SK-N-SH (cell line): ENCODE results near the gene ZMYM2. TPM values are rescaled to one million over a fixed set of nuclear protein-coding genes. Genes with fewer than 3 reads are reported as not detected.

ENCODE experiments used
- CTCF ChIA-PET: fragments of 300-600, 350-600 bp; formaldehyde crosslinking; extraction: SDS; loops from one replicate; lab custom pipeline; 2021; lab: Yijun Ruan, JAX
- POLR2A ChIA-PET: fragments of 350-600 bp; sonication (Branson Sonifier 250); formaldehyde crosslinking; extraction: SDS; loops from one replicate; lab custom pipeline; 2020; ENCODE audit warnings: antibody characterized with exemption, inconsistent platforms; lab: Yijun Ruan, JAX
- DNase-seq: peaks from one replicate; pipeline ENCODE4 v3.0.0; 2012
- H2AFZ ChIP-seq: fragments of 200-600 bp; sonication (generic); 2 replicates; pipeline ENCODE4 v1.8.1; 2016; ENCODE audit warnings: antibody characterized with exemption, mild to moderate bottlenecking, low read depth
- H3F3A ChIP-seq: fragments of 200-600 bp; sonication (generic); replicated peaks from 2 replicates; pipeline ENCODE3; 2016; ENCODE audit warnings: antibody characterized with exemption, mild to moderate bottlenecking; ENCODE audit not compliant: insufficient read depth
- H3K27ac ChIP-seq, 2 experiments: fragments of 200-500 bp in 1 of 2; fragments of 200-600 bp in 1 of 2; sonication (Bioruptor generic) in 1 of 2; sonication (generic), shearing (Covaris generic) in 1 of 2; 2 replicates each; pipeline versions ENCODE4 v1.5.1 to v1.6.1; 2014 to 2016; ENCODE audit warnings: low read depth in 2 of 2, inconsistent platforms in 1 of 2, low read length in 1 of 2, mild to moderate bottlenecking in 1 of 2, mixed read lengths in 1 of 2
- H3K27me3 ChIP-seq: fragments of 200-600 bp; sonication (generic), shearing (Covaris generic); 2 replicates; pipeline ENCODE4 v1.6.1; 2016; ENCODE audit warnings: mixed run types; ENCODE audit not compliant: insufficient read depth
- H3K36me3 ChIP-seq, 2 experiments: fragments of 200-500 bp in 1 of 2; fragments of 200-600 bp in 1 of 2; sonication (Bioruptor generic) in 1 of 2; sonication (generic) in 1 of 2; replicated peaks in 1 of 2; 2 replicates each; pipeline versions ENCODE3 to v1.5.1; 2014 to 2016; ENCODE audit warnings: low read length in 1 of 2, mild to moderate bottlenecking in 1 of 2; ENCODE audit not compliant: insufficient read depth in 2 of 2, control insufficient read depth in 1 of 2
- H3K4me1 ChIP-seq, 2 experiments: fragments of 200-500 bp in 1 of 2; fragments of 200-600 bp in 1 of 2; sonication (Bioruptor generic) in 1 of 2; sonication (generic), shearing (Covaris generic) in 1 of 2; 2 replicates each; pipeline versions ENCODE4 v1.5.1 to v1.6.1; 2014 to 2016; ENCODE audit warnings: low read depth in 1 of 2, low read length in 1 of 2, mixed run types in 1 of 2; ENCODE audit not compliant: insufficient read depth in 2 of 2, control insufficient read depth in 1 of 2
- H3K4me2 ChIP-seq: fragments of 200-600 bp; sonication (generic), shearing (Covaris generic); 2 replicates; pipeline ENCODE4 v1.6.1; 2017; ENCODE audit warnings: mixed run types
- H3K4me3 ChIP-seq, 2 experiments: fragments of 200-500 bp in 1 of 2; fragments of 200-600 bp in 1 of 2; sonication (Bioruptor generic) in 1 of 2; sonication (generic), shearing (Covaris generic) in 1 of 2; 2 replicates each; pipeline versions ENCODE4 v1.5.1 to v1.8.1; 2014 to 2016; ENCODE audit warnings: low read depth in 2 of 2, inconsistent platforms in 1 of 2, low read length in 1 of 2, mild to moderate bottlenecking in 1 of 2, mixed read lengths in 1 of 2, moderate library complexity in 1 of 2
- H3K79me2 ChIP-seq: fragments of 200-600 bp; sonication (generic); 2 replicates; pipeline ENCODE4 v1.8.1; 2017; ENCODE audit warnings: mild to moderate bottlenecking; ENCODE audit not compliant: insufficient read depth
- H3K9ac ChIP-seq: fragments of 200-600 bp; sonication (generic); 2 replicates; pipeline ENCODE4 v1.6.1; 2017; ENCODE audit warnings: mixed run types
- H3K9me2 ChIP-seq: fragments of 200-600 bp; sonication (generic); 2 replicates; pipeline ENCODE4 v1.6.1; 2017; ENCODE audit warnings: mixed run types
- H3K9me3 ChIP-seq: fragments of 200-600 bp; sonication (generic); 2 replicates; pipeline ENCODE4 v1.6.1; 2017; ENCODE audit warnings: mixed run types, mild to moderate bottlenecking, moderate library complexity
- H4K20me1 ChIP-seq: fragments of 200-600 bp; sonication (generic); 2 replicates; pipeline ENCODE4 v1.6.1; 2017; ENCODE audit warnings: mild to moderate bottlenecking, mixed run types; ENCODE audit not compliant: insufficient read depth
- CHD2 ChIP-seq: fragments of 150-350 bp; IDR thresholded peaks from 2 replicates; pipeline ENCODE4 v1.6.1; 2018; ENCODE audit warnings: low read length; ENCODE audit not compliant: partially characterized antibody
- CTCF ChIP-seq: fragments of 200-600 bp; sonication (generic); IDR thresholded peaks from 2 replicates; pipeline ENCODE4 v1.6.1; 2017; ENCODE audit warnings: antibody characterized with exemption, mild to moderate bottlenecking, moderate library complexity
- ELF1 ChIP-seq: IDR thresholded peaks from 2 replicates; pipeline ENCODE4 v1.4.0; 2012
- FOXJ3 ChIP-seq: sonication (generic); formaldehyde crosslinking; IDR thresholded peaks from 2 replicates; pipeline ENCODE4 v1.5.1; 2020; ENCODE audit warnings: mild to moderate bottlenecking, missing genetic modification reagents
- GATA2 ChIP-seq: sonication (generic); formaldehyde crosslinking; IDR thresholded peaks from 2 replicates; pipeline ENCODE4 v1.5.0; 2020; ENCODE audit warnings: mild to moderate bottlenecking, missing genetic modification reagents
- MXI1 ChIP-seq: IDR thresholded peaks from 2 replicates; pipeline ENCODE4 v1.6.1; 2012; ENCODE audit warnings: mild to moderate bottlenecking, low read depth, low read length, improper control_type of control experiment
- NRF1 ChIP-seq: IDR thresholded peaks from 2 replicates; pipeline ENCODE4 v1.6.1; 2012; ENCODE audit warnings: low read depth, mild to moderate bottlenecking, low read length
- PBX3 ChIP-seq: IDR thresholded peaks from 2 replicates; pipeline ENCODE4; 2012
- POLR2AphosphoS5 ChIP-seq: IDR thresholded peaks from 2 replicates; pipeline ENCODE4 v1.6.1; 2012; ENCODE audit warnings: low read depth, low read length
- RCOR1 ChIP-seq: fragments of 150-350 bp; IDR thresholded peaks from 2 replicates; pipeline ENCODE4 v1.6.1; 2017; ENCODE audit warnings: antibody characterized with exemption, low read length
- TAF1 ChIP-seq: IDR thresholded peaks from 2 replicates; pipeline ENCODE4 v1.6.1; 2012; ENCODE audit warnings: low read depth, mild to moderate bottlenecking, low read length, moderate library complexity, borderline replicate concordance
- TCF12 ChIP-seq: IDR thresholded peaks from 2 replicates; pipeline ENCODE4 v1.4.0; 2012
- WGBS: methylation state at CpG from one replicate; pipeline ENCODE4 v1.1.6; 2017; ENCODE audit warnings: low lambda C conversion rate; 5-methylcytosine and 5-hydroxymethylcytosine counted together
- polyA plus RNA-seq, 3 experiments: library from polyadenylated mRNA; depleted of rRNA; stranded (reverse); fragments of >200 nt; gene quantifications; 2 replicates each; pipeline ENCODE4 v1.2.3, GENCODE V29; 2012

The ZMYM2 gene
- polyA plus RNA-seq, 1 of the 3 experiments (the other 2 are of a cell fraction), result 11.5 TPM

GRCh38 chr13:20105161-20105689 lies 146.7 kb downstream of the ZMYM2 start (continued):
- TF ChIP-seq CTCF, result no peak
- TF ChIP-seq NRF1, result no peak
- no peak for TF ChIP-seq CHD2
- no peak for TF ChIP-seq TCF12
- TF ChIP-seq FOXJ3 (CRISPR knock-in tag), result no peak
- TF ChIP-seq POLR2AphosphoS5, result no peak
- no peak for TF ChIP-seq TAF1
- TF ChIP-seq RCOR1, result no peak
- no peak for TF ChIP-seq MXI1
- TF ChIP-seq, all 33 proteins: peak for 0

GRCh38 chr13:20106742-20107141 lies 148.2 kb downstream of the ZMYM2 start:
- Histone ChIP-seq H3K9me2 (no peaks in the 10 kb centered on the region), H3K9ac (no peak overlapping the region), H3K27ac (no peak overlapping the region), H3K36me3 (no peaks in the 10 kb centered on the region), H3K79me2 (no peaks in the 10 kb centered on the region), H4K20me1 (no peaks in the 10 kb centered on the region), H2AFZ (no peak overlapping the region), H3K4me1 (peaks cover 0 to 2% of the 10 kb centered on the region in 2 experiments; a peak in 1 of 4 replicates), H3K4me3 (no peak overlapping the region), H3F3A (no peaks in the 10 kb centered on the region), H3K4me2 (no peak overlapping the region), H3K9me3 (no peaks in the 10 kb centered on the region), H3K27me3 (peaks cover 10% of the 10 kb centered on the region; the same call in 1 of the 2 replicates)
- 6% methylated on average over 4 of the region's 4 CpGs for WGBS
- TF ChIP-seq POLR2AphosphoS5 (no peak), GATA2 (peak; percentile 44; the same call in 1 of the 2 replicates)
- CTCF ChIA-PET, result interaction anchor here (1.3 to 1.8 kb wide), 3 partner anchors 9 to 90 kb away, joined by 3 to 7 read pairs (median 5); no protein-coding TSS in a partner anchor
- POLR2A ChIA-PET, result interaction anchor here (0.8 to 1.0 kb wide), 2 partner anchors 12 to 21 kb away, joined by 3 to 4 read pairs; no protein-coding TSS in a partner anchor
- peak; percentile 39 for DNase-seq

GRCh38 chr13:20109037-20109436 lies 150.5 kb downstream of the ZMYM2 start:
- no peaks in the 10 kb centered on the region for H4K20me1 ChIP-seq
- H3K27me3 ChIP-seq, result peaks cover 10% of the 10 kb centered on the region; the same call in 1 of the 2 replicates
- H3K4me2 ChIP-seq, result no peak overlapping the region
- 54% methylated on average over 2 of the region's 2 CpGs for WGBS
- no peak overlapping the region for H2AFZ ChIP-seq
- no peak overlapping the region for H3K4me3 ChIP-seq
- no peaks in the 10 kb centered on the region for H3K9me2 ChIP-seq
- no peaks in the 10 kb centered on the region; a peak in 1 of 4 replicates for H3K4me1 ChIP-seq
- no peak for TF ChIP-seq CTCF
- TF ChIP-seq ELF1, result no peak
- no peak for TF ChIP-seq PBX3
- TF ChIP-seq, all 33 proteins: peak for 0
- Histone ChIP-seq H3K79me2 (no peaks in the 10 kb centered on the region), H3K9me3 (no peaks in the 10 kb centered on the region), H3K9ac (no peak overlapping the region), H3K36me3 (no peaks in the 10 kb centered on the region), H3F3A (no peaks in the 10 kb centered on the region), H3K27ac (no peak overlapping the region)
- no peak for DNase-seq
- POLR2A ChIA-PET, result no interaction called here
- CTCF ChIA-PET, result no interaction called here
